Lung (tissue), 12 donors: ENCODE data around the gene CEP152. TPM values are rescaled to one million over a fixed set of nuclear protein-coding genes. Genes with fewer than 3 reads are reported as not detected.

Experiments used
- ATAC-seq: fragments of 200-7000 bp; cut with Tn5 transposase; one replicate; pipeline ENCODE4 v1.9.1; 2020; ENCODE audit warnings: moderate number of reproducible peaks; ENCODE audit not compliant: insufficient read depth, low FRiP score
- DNase-seq, 3 donors: peaks; one replicate each; pipeline ENCODE4 v3.0.0-alpha.2; 2013 to 2017
- H3K27ac ChIP-seq, 2 donors: one replicate each; pipeline ENCODE4 v1.5.1; 2013; ENCODE audit warnings: mild to moderate bottlenecking in 2 of 2, moderate library complexity in 2 of 2, control low read depth in 1 of 2, inconsistent platforms in 1 of 2, low read depth in 1 of 2, low read length in 1 of 2
- H3K27me3 ChIP-seq, 3 donors: one replicate each; pipeline ENCODE4 v1.5.1; 2013; ENCODE audit warnings: low read length in 2 of 3; ENCODE audit not compliant: control insufficient read depth in 3 of 3, insufficient read depth in 3 of 3
- H3K36me3 ChIP-seq, 4 donors: one replicate each; pipeline ENCODE4 v1.5.1; 2013; ENCODE audit warnings: low read length in 4 of 4, mild to moderate bottlenecking in 1 of 4, moderate library complexity in 1 of 4; ENCODE audit not compliant: control insufficient read depth in 4 of 4, insufficient read depth in 4 of 4
- H3K4me1 ChIP-seq, 5 donors: one replicate each; pipeline ENCODE4 v1.5.1; 2013; ENCODE audit warnings: low read length in 5 of 5, mild to moderate bottlenecking in 2 of 5, moderate library complexity in 1 of 5; ENCODE audit not compliant: control insufficient read depth in 5 of 5, insufficient read depth in 5 of 5
- H3K4me3 ChIP-seq: one replicate; pipeline ENCODE4 v1.5.1; 2013; ENCODE audit warnings: mild to moderate bottlenecking, control low read depth, moderate library complexity
- H3K9ac ChIP-seq, 2 donors: one replicate each; pipeline ENCODE4 v1.5.1; 2013; ENCODE audit warnings: low read length in 2 of 2, control low read depth in 1 of 2; ENCODE audit not compliant: insufficient read depth in 1 of 2
- H3K9me3 ChIP-seq, 4 donors: one replicate each; pipeline ENCODE4 v1.5.1; 2013; ENCODE audit warnings: low read length in 3 of 4, mild to moderate bottlenecking in 1 of 4, moderate library complexity in 1 of 4; ENCODE audit not compliant: control insufficient read depth in 4 of 4, insufficient read depth in 3 of 4
- CTCF ChIP-seq: IDR thresholded peaks from 2 replicates; pipeline ENCODE4 v1.5.1; 2012; ENCODE audit warnings: mild to moderate bottlenecking; ENCODE audit errors: control extremely low read depth, extremely low read depth
- WGBS, 2 donors: extraction: QIAGEN DNeasy Blood & Tissue Kit; methylation state at CpG; one replicate each; pipeline ENCODE4 v1.1.7; 2013; 5-methylcytosine and 5-hydroxymethylcytosine counted together
- polyA plus RNA-seq, 2 donors: library from polyadenylated mRNA; stranded (reverse); fragments of 200-250 nt; gene quantifications; one replicate each; pipeline ENCODE4 v1.2.1, GENCODE V29; 2013
- total RNA-seq, 2 donors: library from RNA; depleted of rRNA in 1 of 2; stranded (reverse); fragments of >200 nt in 1 of 2; gene quantifications; one replicate each; pipeline ENCODE4 v1.2.1, GENCODE V29; 2014 to 2021
- donor health status: control.
- donor health status: control.
- donor health status: Bipolar disorder and iron deficiency.
- donor health status: healthy.
- donor health status: DM: yes; HTN: yes; CAD: no.

The CEP152 gene
- total and polyA plus RNA-seq, 4 donors, result 0.86 to 15.4 (median 3.0) TPM

- Histone ChIP-seq H3K9me3 (no peaks in the 10 kb centered on the region), H3K4me1 (no peaks in the 10 kb centered on the region), H3K27me3 (no peaks in the 10 kb centered on the region), H3K4me3 (no peak overlapping the region), H3K27ac (no peak overlapping the region), H3K36me3 (no peaks in the 10 kb centered on the region), H3K9ac (no peak overlapping the region)
- ATAC-seq, result no peak
- no peak for TF ChIP-seq CTCF
- no peak for DNase-seq
Measured at GRCh38 chr15:48695088-48695826, 115.6 kb downstream of the CEP152 start.

GRCh38 chr15:48693484-48693883, 117.4 kb downstream of the CEP152 start:
- Histone ChIP-seq H3K9me3 (no peaks in the 10 kb centered on the region), H3K4me3 (no peak overlapping the region), H3K27ac (no peak overlapping the region), H3K27me3 (no peaks in the 10 kb centered on the region), H3K4me1 (no peaks in the 10 kb centered on the region), H3K36me3 (no peaks in the 10 kb centered on the region), H3K9ac (no peak overlapping the region)
- DNase-seq (no peak), ATAC-seq (no peak)
- TF ChIP-seq CTCF, result no peak

- TF ChIP-seq CTCF, result no peak
- Histone ChIP-seq H3K9ac (no peak overlapping the region), H3K27ac (no peak overlapping the region), H3K27me3 (no peaks in the 10 kb centered on the region), H3K9me3 (no peaks in the 10 kb centered on the region), H3K36me3 (no peaks in the 10 kb centered on the region), H3K4me1 (no peaks in the 10 kb centered on the region), H3K4me3 (no peak overlapping the region)
- DNase-seq (no peak), ATAC-seq (no peak)
- WGBS, 2 donors, result 47 to 48% methylated on average over 2 of the region's 2 CpGs
Measured at GRCh38 chr15:48688493-48688892, 122.4 kb downstream of the CEP152 start.

Other genes starting within 250 kb of the CEP152 start
- gene FBN1, start 165.4 kb downstream of the CEP152 start, total RNA-seq, result 100 to 1,000 TPM in 1 of 2 donors, 10 to 100 TPM in 1; 98.3 to 170 TPM
- gene FBN1, start 165.4 kb downstream of the CEP152 start, polyA plus RNA-seq, result 10 to 100 TPM in 1 of 2 donors, 1 to 10 TPM in 1; 6.0 to 23.4 TPM
- 100 to 1,000 TPM in 1 of 2 donors, 10 to 100 TPM in 1; 89.0 to 139 TPM for gene EID1, start 67.1 kb upstream of the CEP152 start, total RNA-seq
- 10 to 100 TPM; 82.7 to 84.3 TPM for gene EID1, start 67.1 kb upstream of the CEP152 start, polyA plus RNA-seq
- 1 to 10 TPM in 1 of 2 donors, under 1 TPM in 1; 0.67 to 1.9 TPM for gene SHC4, start 152.8 kb upstream of the CEP152 start, total RNA-seq
- gene SHC4, start 152.8 kb upstream of the CEP152 start, polyA plus RNA-seq, result under 1 TPM; 0.09 to 0.20 TPM
- gene SECISBP2L, start 235.4 kb upstream of the CEP152 start, total RNA-seq, result 100 to 1,000 TPM in 1 of 2 donors, 10 to 100 TPM in 1; 72.9 to 678 TPM
- 10 to 100 TPM; 16.2 to 30.5 TPM for gene SECISBP2L, start 235.4 kb upstream of the CEP152 start, polyA plus RNA-seq